H9 (cell line): ENCODE results near the gene RANGAP1. TPM values are rescaled to one million over a fixed set of nuclear protein-coding genes. Genes with fewer than 3 reads are reported as not detected.

Experiments used
- DNase-seq: peaks from one replicate; pipeline ENCODE4 v3.0.0-alpha.2; 2017
- H2AFZ ChIP-seq: one replicate; pipeline ENCODE4 v1.6.1; 2013; ENCODE audit warnings: mild to moderate bottlenecking, low read length, control low read depth, moderate library complexity
- H2AK5ac ChIP-seq: 2 replicates; pipeline ENCODE4 v1.6.1; 2013; ENCODE audit warnings: low read length, control low read depth, mixed read lengths; ENCODE audit not compliant: insufficient read length
- H2BK120ac ChIP-seq: one replicate; pipeline ENCODE4 v1.6.1; 2013; ENCODE audit warnings: low read depth, mild to moderate bottlenecking, low read length, control low read depth, inconsistent platforms; ENCODE audit not compliant: poor library complexity, severe bottlenecking
- H2BK12ac ChIP-seq: 2 replicates; pipeline ENCODE4 v1.6.1; 2013; ENCODE audit warnings: low read length, control low read depth, mixed read lengths, low read depth; ENCODE audit not compliant: insufficient read length
- H2BK15ac ChIP-seq: 2 replicates; pipeline ENCODE4 v1.6.1; 2013; ENCODE audit warnings: low read depth, low read length, control low read depth
- H2BK20ac ChIP-seq: one replicate; pipeline ENCODE4 v1.6.1; 2013; ENCODE audit warnings: low read depth, mild to moderate bottlenecking, low read length, control low read depth, inconsistent platforms; ENCODE audit not compliant: poor library complexity, severe bottlenecking
- H2BK5ac ChIP-seq: 2 replicates; pipeline ENCODE4 v1.6.1; 2013; ENCODE audit warnings: low read length, control low read depth, mixed read lengths; ENCODE audit not compliant: insufficient read length
- H3K14ac ChIP-seq: 2 replicates; pipeline ENCODE4 v1.6.1; 2013; ENCODE audit warnings: low read length, control low read depth; ENCODE audit not compliant: insufficient read depth
- H3K18ac ChIP-seq: 2 replicates; pipeline ENCODE4 v1.6.1; 2013; ENCODE audit warnings: low read depth, mild to moderate bottlenecking, mixed read lengths, low read length, control low read depth; ENCODE audit not compliant: insufficient read length
- H3K23ac ChIP-seq: 2 replicates; pipeline ENCODE4 v1.6.1; 2013; ENCODE audit warnings: low read length, control low read depth, mixed read lengths, low read depth; ENCODE audit not compliant: insufficient read length
- H3K23me2 ChIP-seq: 2 replicates; pipeline ENCODE4 v1.6.1; 2013; ENCODE audit warnings: low read depth, mild to moderate bottlenecking, mixed read lengths, low read length, control low read depth; ENCODE audit not compliant: insufficient read length, poor library complexity, severe bottlenecking
- H3K27ac ChIP-seq: 2 replicates; pipeline ENCODE4 v1.5.1; 2013; ENCODE audit warnings: low read length, control low read depth, mixed read lengths, low read depth; ENCODE audit not compliant: insufficient read length
- H3K27me3 ChIP-seq: 2 replicates; pipeline ENCODE4 v1.6.1; 2013; ENCODE audit warnings: low read length, control low read depth, inconsistent platforms; ENCODE audit not compliant: insufficient read depth
- H3K4ac ChIP-seq: 2 replicates; pipeline ENCODE4 v1.6.1; 2013; ENCODE audit warnings: low read depth, mild to moderate bottlenecking, control low read depth, inconsistent platforms, low read length, moderate library complexity
- H3K4me1 ChIP-seq: 2 replicates; pipeline ENCODE4 v1.6.1; 2013; ENCODE audit warnings: low read length, control low read depth, inconsistent platforms; ENCODE audit not compliant: insufficient read depth
- H3K4me2 ChIP-seq: 2 replicates; pipeline ENCODE4 v1.6.1; 2013; ENCODE audit warnings: low read length, control low read depth, mixed read lengths; ENCODE audit not compliant: insufficient read length, insufficient read depth
- H3K56ac ChIP-seq: 2 replicates; pipeline ENCODE4 v1.6.1; 2013; ENCODE audit warnings: low read depth, mild to moderate bottlenecking, mixed read lengths, low read length, control low read depth; ENCODE audit not compliant: insufficient read length
- H3K79me1 ChIP-seq: 2 replicates; pipeline ENCODE4 v1.6.1; 2013; ENCODE audit warnings: low read depth, mild to moderate bottlenecking, moderate library complexity, low read length, control low read depth, inconsistent platforms; ENCODE audit not compliant: insufficient read depth, poor library complexity, severe bottlenecking
- H3K79me2 ChIP-seq: 2 replicates; pipeline ENCODE4 v1.6.1; 2013; ENCODE audit warnings: low read length, control low read depth, inconsistent platforms; ENCODE audit not compliant: insufficient read depth
- H3K9ac ChIP-seq: 2 replicates; pipeline ENCODE4 v1.6.1; 2013; ENCODE audit warnings: low read length, control low read depth, mixed read lengths; ENCODE audit not compliant: insufficient read length; ENCODE audit errors: extremely low read depth
- H3K9me3 ChIP-seq: one replicate; pipeline ENCODE4 v1.6.1; 2013; ENCODE audit warnings: low read depth, low read length, inconsistent platforms; ENCODE audit not compliant: control insufficient read depth
- H3T11ph ChIP-seq: one replicate; pipeline ENCODE4 v1.6.1; 2013; ENCODE audit warnings: mild to moderate bottlenecking, low read length, control low read depth, inconsistent platforms
- H4K20me1 ChIP-seq: one replicate; pipeline ENCODE4 v1.6.1; 2013; ENCODE audit not compliant: control insufficient read depth, insufficient read length, insufficient read depth
- H4K5ac ChIP-seq: 2 replicates; pipeline ENCODE4 v1.6.1; 2013; ENCODE audit warnings: low read depth, mild to moderate bottlenecking, mixed read lengths, low read length, control low read depth; ENCODE audit not compliant: insufficient read length
- H4K8ac ChIP-seq: replicated peaks from 2 replicates; pipeline ENCODE4 v1.6.1; 2013; ENCODE audit warnings: low read length, control low read depth, mixed read lengths, low read depth; ENCODE audit not compliant: insufficient read length
- H4K91ac ChIP-seq: 2 replicates; pipeline ENCODE4 v1.6.1; 2013; ENCODE audit warnings: low read depth, mild to moderate bottlenecking, moderate library complexity, mixed read lengths, low read length, control low read depth; ENCODE audit not compliant: insufficient read length
- H3K27ac Mint-ChIP-seq, 3 experiments: 2 replicates in 2 of 3; 3 replicates in 1 of 3; pipeline ENCODE4 v1.8.0; 2020 to 2021; ENCODE audit warnings: mixed read lengths in 3 of 3, mild to moderate bottlenecking in 1 of 3, moderate library complexity in 1 of 3
- H3K27me3 Mint-ChIP-seq: 2 replicates; pipeline ENCODE4 v1.8.0; 2021; ENCODE audit warnings: low read depth, mild to moderate bottlenecking, moderate library complexity, mixed read lengths
- H3K36me3 Mint-ChIP-seq, 3 experiments: 2 replicates in 2 of 3; 3 replicates in 1 of 3; pipeline ENCODE4 v1.8.0; 2020 to 2021; ENCODE audit warnings: low read depth in 3 of 3, mixed read lengths in 3 of 3; ENCODE audit not compliant: insufficient read depth in 1 of 3
- H3K4me1 Mint-ChIP-seq, 2 experiments: 2 replicates each; pipeline ENCODE4 v1.8.0; 2020; ENCODE audit warnings: mixed read lengths in 2 of 2
- H3K4me3 Mint-ChIP-seq, 2 experiments: 2 replicates in 1 of 2; 3 replicates in 1 of 2; pipeline ENCODE4 v1.8.0; 2020 to 2021; ENCODE audit warnings: mild to moderate bottlenecking in 2 of 2, mixed read lengths in 2 of 2, moderate library complexity in 1 of 2
- H3K9me3 Mint-ChIP-seq, 2 experiments: 2 replicates in 1 of 2; 3 replicates in 1 of 2; pipeline ENCODE4 v1.8.0; 2020; ENCODE audit warnings: mild to moderate bottlenecking in 2 of 2, mixed read lengths in 2 of 2, moderate library complexity in 1 of 2
- WGBS: extraction: QIAGEN DNeasy Blood & Tissue Kit; methylation state at CpG from one replicate; pipeline ENCODE4 v1.1.7; 2013; ENCODE audit warnings: missing lambda C conversion rate, low lambda C conversion rate, mixed read lengths; ENCODE audit not compliant: insufficient read length; ENCODE audit errors: extremely low coverage; 5-methylcytosine and 5-hydroxymethylcytosine counted together
- total RNA-seq: library from RNA; stranded (reverse); gene quantifications from 2 replicates; pipeline ENCODE4 v1.2.1, GENCODE V29; 2021
- TF ChIP-seq, protein P1 (sequence below): fragments of 200-600 bp; sonication (generic); conservative IDR thresholded peaks from 3 replicates; pipeline ENCODE4 v1.8.0; 2021; ENCODE audit warnings: antibody characterized with exemption, mild to moderate bottlenecking

RANGAP1 gene
- total RNA-seq, 1 experiment from 2014 or later = 130 TPM

DNA sequence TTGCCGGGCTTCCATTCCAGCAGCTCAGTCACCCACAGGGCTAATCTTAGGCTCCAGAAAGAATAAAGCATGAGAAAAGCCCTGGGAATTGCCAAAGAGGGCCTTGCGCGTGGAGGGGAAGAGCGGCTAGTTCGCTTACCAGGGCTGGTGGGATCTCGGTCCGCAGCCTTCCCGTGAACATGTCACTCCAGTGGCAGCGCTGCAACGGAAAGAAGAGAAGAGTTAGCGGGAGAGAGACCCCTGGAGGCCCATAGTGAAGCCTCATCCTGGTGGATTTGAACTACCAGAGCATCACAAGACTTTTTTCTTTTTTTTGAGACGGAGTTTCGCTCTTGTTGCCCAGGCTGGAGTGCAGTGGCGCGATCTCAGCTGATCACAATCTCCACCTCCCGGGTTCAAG lies 18.0 kb downstream of the RANGAP1 start:
- H3T11ph ChIP-seq = no peak overlapping the region
- no peak overlapping the region for H2BK12ac ChIP-seq
- no peaks in the 10 kb centered on the region for H3K4me1 ChIP-seq
- DNase-seq = no peak
- H3K9me3 ChIP-seq = no peaks in the 10 kb centered on the region
- no peaks in the 10 kb centered on the region for H3K9me3 Mint-ChIP-seq
- no peak overlapping the region for H3K14ac ChIP-seq
- no peak overlapping the region for H4K91ac ChIP-seq
- H3K4ac ChIP-seq = no peak overlapping the region
- no peak overlapping the region for H3K4me3 Mint-ChIP-seq
- no peak overlapping the region for H3K18ac ChIP-seq
- H4K5ac ChIP-seq = no peak overlapping the region
- no CpG with 5 or more reads among the region's 16 CpGs for WGBS
- H2AFZ ChIP-seq = no peak overlapping the region
- H3K27ac ChIP-seq = no peak overlapping the region
- no peaks in the 10 kb centered on the region for H3K79me1 ChIP-seq
- H3K4me2 ChIP-seq = no peak overlapping the region
- H3K27me3 ChIP-seq = no peaks in the 10 kb centered on the region
- H3K36me3 Mint-ChIP-seq = peaks cover 52 to 87% (median 84%) of the 10 kb centered on the region in 3 experiments; a peak in 6 of 7 replicates
- H3K56ac ChIP-seq = no peak overlapping the region
- no peak overlapping the region for H2BK120ac ChIP-seq
- no peak overlapping the region for H2BK20ac ChIP-seq
- no peaks in the 10 kb centered on the region for H4K20me1 ChIP-seq
- H2BK5ac ChIP-seq = no peak overlapping the region
- no peaks in the 10 kb centered on the region for H3K23me2 ChIP-seq
- no peak overlapping the region for H4K8ac ChIP-seq
- H3K23ac ChIP-seq = no peak overlapping the region
- no peak overlapping the region for H3K9ac ChIP-seq
- no peak overlapping the region for H3K27ac Mint-ChIP-seq
- H2AK5ac ChIP-seq = no peak overlapping the region
- H3K27me3 Mint-ChIP-seq = no peaks in the 10 kb centered on the region; the same call in none of the 2 replicates
- no peaks in the 10 kb centered on the region for H3K4me1 Mint-ChIP-seq
- TF ChIP-seq, protein P1, sequence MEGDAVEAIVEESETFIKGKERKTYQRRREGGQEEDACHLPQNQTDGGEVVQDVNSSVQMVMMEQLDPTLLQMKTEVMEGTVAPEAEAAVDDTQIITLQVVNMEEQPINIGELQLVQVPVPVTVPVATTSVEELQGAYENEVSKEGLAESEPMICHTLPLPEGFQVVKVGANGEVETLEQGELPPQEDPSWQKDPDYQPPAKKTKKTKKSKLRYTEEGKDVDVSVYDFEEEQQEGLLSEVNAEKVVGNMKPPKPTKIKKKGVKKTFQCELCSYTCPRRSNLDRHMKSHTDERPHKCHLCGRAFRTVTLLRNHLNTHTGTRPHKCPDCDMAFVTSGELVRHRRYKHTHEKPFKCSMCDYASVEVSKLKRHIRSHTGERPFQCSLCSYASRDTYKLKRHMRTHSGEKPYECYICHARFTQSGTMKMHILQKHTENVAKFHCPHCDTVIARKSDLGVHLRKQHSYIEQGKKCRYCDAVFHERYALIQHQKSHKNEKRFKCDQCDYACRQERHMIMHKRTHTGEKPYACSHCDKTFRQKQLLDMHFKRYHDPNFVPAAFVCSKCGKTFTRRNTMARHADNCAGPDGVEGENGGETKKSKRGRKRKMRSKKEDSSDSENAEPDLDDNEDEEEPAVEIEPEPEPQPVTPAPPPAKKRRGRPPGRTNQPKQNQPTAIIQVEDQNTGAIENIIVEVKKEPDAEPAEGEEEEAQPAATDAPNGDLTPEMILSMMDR = 0 out of 3 replicates have a peak, but pooled peaks have one; percentile 15
- H2BK15ac ChIP-seq = no peak overlapping the region
- H3K79me2 ChIP-seq = no peaks in the 10 kb centered on the region
